Uterus (tissue), 2 donors: Measurements from ENCODE around the gene ZYG11A.
"Not testable (repeated sequence)": the region's sequence is repeated elsewhere in the genome, so short reads cannot be mapped to it uniquely, and the experiment has no call there.

Experiments used
- POLR2A ChIP-seq, 2 donors: fragments of 450-650 bp; IDR thresholded peaks; one replicate each; pipeline ENCODE4 v1.6.1; 2016; ENCODE audit warnings: antibody characterized with exemption in 2 of 2, mild to moderate bottlenecking in 1 of 2, moderate library complexity in 1 of 2
- TF ChIP-seq, protein P1 (sequence below), 4 experiments: fragments of 200-600 bp in 2 of 4; fragments of 450-650 bp in 2 of 4; sonication (generic) in 2 of 4; IDR thresholded peaks; one replicate each; pipeline ENCODE4 v1.5.1; 2016 to 2019; ENCODE audit warnings: antibody characterized with exemption in 4 of 4, mild to moderate bottlenecking in 2 of 4, moderate library complexity in 1 of 4

DNA sequence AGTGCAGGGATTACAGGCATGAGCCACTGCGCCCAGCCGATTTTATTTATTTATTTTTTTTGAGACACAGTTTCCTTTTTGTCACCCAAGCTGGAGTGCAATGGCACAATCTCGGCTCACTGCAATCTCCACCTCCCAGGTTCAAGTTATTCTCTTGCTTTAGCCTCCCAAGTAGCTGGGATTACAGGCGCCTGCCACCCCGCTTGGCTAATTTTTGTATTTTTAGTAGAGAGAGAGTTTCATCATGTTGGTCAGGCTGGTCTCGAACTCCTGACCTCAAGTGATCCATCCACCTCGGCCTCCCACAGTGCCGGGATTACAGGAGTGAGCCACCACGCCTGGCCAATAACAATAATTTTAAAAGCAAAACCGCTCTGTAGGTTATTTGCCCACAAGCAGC lies 3.4 kb upstream of the ZYG11A start:
- not testable (repeated sequence) for TF ChIP-seq POLR2A (IDR thresholded peaks at IDR 0.05)
- TF ChIP-seq, protein P1, sequence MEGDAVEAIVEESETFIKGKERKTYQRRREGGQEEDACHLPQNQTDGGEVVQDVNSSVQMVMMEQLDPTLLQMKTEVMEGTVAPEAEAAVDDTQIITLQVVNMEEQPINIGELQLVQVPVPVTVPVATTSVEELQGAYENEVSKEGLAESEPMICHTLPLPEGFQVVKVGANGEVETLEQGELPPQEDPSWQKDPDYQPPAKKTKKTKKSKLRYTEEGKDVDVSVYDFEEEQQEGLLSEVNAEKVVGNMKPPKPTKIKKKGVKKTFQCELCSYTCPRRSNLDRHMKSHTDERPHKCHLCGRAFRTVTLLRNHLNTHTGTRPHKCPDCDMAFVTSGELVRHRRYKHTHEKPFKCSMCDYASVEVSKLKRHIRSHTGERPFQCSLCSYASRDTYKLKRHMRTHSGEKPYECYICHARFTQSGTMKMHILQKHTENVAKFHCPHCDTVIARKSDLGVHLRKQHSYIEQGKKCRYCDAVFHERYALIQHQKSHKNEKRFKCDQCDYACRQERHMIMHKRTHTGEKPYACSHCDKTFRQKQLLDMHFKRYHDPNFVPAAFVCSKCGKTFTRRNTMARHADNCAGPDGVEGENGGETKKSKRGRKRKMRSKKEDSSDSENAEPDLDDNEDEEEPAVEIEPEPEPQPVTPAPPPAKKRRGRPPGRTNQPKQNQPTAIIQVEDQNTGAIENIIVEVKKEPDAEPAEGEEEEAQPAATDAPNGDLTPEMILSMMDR (IDR thresholded peaks at IDR 0.05) = not testable (repeated sequence)
